ENCODE measurements around the gene ITGA11. TPM values are rescaled to one million over a fixed set of nuclear protein-coding genes. Genes with fewer than 3 reads are reported as not detected.

ITGA11 gene
- total RNA-seq, 1 donor from 2014 or later, result 7.0 TPM

DNA sequence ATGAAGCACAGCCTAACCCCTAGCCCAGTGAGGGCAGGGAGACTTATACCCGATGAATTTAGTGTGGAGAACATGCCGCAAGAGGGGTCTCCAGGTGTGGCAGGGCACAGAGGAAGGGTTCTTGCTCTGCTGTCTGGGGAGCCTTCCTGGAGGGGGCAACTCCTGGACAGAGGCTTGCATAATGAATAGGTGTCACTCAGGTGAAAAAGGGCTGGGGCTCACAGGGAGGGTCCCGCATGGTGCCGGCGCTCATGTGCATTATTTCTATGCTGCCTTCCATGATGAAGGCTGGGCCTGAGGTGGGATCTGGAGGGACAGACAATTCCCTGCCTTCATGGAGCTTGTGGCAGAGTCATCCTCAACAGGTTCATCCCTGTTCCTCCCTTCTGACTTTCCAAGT, 51.5 kb downstream of the ITGA11 start:
- no peaks in the 10 kb centered on the region for H3K27me3 ChIP-seq (ENCODE audit: control insufficient read depth, insufficient read depth, low read length)
- DNase-seq (ENCODE audit: low read depth), result no peak
- no peak overlapping the region for H3K4me3 ChIP-seq (ENCODE audit: low read depth, low read length)
- H3K36me3 ChIP-seq (ENCODE audit: control insufficient read depth, insufficient read depth, low read length), result no peaks in the 10 kb centered on the region
- TF ChIP-seq, protein P1, sequence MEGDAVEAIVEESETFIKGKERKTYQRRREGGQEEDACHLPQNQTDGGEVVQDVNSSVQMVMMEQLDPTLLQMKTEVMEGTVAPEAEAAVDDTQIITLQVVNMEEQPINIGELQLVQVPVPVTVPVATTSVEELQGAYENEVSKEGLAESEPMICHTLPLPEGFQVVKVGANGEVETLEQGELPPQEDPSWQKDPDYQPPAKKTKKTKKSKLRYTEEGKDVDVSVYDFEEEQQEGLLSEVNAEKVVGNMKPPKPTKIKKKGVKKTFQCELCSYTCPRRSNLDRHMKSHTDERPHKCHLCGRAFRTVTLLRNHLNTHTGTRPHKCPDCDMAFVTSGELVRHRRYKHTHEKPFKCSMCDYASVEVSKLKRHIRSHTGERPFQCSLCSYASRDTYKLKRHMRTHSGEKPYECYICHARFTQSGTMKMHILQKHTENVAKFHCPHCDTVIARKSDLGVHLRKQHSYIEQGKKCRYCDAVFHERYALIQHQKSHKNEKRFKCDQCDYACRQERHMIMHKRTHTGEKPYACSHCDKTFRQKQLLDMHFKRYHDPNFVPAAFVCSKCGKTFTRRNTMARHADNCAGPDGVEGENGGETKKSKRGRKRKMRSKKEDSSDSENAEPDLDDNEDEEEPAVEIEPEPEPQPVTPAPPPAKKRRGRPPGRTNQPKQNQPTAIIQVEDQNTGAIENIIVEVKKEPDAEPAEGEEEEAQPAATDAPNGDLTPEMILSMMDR (IDR thresholded peaks at IDR 0.05; ENCODE audit: insufficient read depth, low read length, poor library complexity, severe bottlenecking), result no peak

DNA sequence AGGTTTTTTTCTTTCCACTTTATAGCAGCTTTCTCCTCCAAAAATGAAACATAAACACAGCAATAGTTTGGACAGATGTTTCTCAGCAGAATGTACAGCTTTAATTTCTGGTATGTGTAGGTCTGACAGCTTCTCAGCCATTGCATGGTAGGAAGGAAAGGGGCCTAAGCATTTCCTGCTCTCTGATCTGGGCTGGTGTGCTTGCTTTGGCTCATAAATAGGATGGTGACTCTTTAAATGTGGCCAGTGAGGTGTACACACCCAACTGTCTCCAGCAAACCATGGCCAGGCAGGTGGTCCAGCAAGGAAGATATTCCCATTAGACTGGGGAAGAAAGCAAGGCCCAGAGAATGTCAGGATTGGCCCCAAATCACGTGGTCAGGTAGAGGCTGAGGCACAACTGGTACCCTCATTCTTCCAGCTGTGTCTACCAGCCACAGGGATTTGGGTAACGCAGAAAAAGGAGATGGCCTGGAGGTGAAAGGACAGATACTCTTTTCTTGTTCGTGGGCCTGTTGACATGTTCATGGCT, 52.1 kb downstream of the ITGA11 start:
- H3K27me3 ChIP-seq (ENCODE audit: control insufficient read depth, insufficient read depth, low read length), result no peaks in the 10 kb centered on the region
- no peaks in the 10 kb centered on the region for H3K36me3 ChIP-seq (ENCODE audit: control insufficient read depth, insufficient read depth, low read length)
- TF ChIP-seq, protein P1 (IDR thresholded peaks at IDR 0.05; ENCODE audit: insufficient read depth, low read length, poor library complexity, severe bottlenecking), result no peak
- no peak overlapping the region for H3K4me3 ChIP-seq (ENCODE audit: low read depth, low read length)
- no peak for DNase-seq (ENCODE audit: low read depth)

DNA sequence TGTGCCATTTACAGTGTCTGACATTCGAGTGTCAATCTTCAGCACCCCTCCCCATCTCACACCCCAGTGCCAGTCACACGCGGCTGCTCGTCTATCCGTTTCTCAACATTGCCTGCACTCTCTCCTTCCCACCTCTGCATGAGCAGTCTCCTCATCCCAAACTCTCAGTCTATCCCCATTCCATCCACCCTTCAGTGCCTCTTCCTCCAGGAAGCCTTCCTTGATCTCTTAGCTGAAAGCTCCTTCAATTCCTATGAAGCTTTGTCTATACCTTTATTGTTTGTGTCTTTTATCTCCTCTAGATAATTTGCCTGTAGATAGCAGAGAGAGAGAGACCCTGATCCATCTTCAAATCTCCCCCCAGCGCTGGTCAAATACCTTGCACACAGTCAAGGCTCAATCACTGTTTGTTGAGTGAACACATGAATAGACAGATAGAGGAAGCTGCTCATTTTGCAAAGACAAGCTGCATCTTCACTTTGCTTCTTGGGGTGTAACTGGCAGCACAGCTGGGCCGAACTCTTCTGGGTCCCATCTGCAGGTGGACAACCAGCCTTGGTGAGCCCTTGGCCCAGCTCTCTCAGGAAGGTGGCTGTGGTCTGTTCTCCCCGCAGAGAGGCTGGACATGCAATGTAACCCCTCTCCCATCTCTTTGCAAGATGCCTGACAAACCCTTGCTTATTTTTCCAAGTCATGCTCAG, 52.8 kb downstream of the ITGA11 start:
- no peaks in the 10 kb centered on the region for H3K36me3 ChIP-seq (ENCODE audit: control insufficient read depth, insufficient read depth, low read length)
- TF ChIP-seq, protein P1 (IDR thresholded peaks at IDR 0.05; ENCODE audit: insufficient read depth, low read length, poor library complexity, severe bottlenecking), result no peak
- DNase-seq (ENCODE audit: low read depth), result no peak
- no peaks in the 10 kb centered on the region for H3K27me3 ChIP-seq (ENCODE audit: control insufficient read depth, insufficient read depth, low read length)
- no peak overlapping the region for H3K4me3 ChIP-seq (ENCODE audit: low read depth, low read length)

DNA sequence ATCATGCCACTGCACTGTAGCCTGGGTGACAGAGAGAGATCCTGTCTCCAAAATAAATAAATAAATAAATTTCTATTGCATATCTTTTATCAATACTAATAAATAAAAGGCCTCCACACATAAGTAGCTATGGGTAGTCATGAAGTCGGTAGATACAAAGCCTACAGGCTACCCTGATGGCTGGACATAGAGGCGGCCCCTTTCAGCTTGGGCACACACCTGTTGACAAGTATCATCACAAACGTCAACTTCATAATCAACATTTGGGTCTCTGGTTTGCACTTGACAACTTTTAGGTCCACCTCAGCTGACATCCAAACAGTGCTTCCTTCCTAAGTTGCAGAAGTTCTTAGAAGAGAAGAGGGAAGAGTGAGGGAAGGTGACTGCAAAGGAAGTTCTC, 53.4 kb downstream of the ITGA11 start:
- no peak for DNase-seq (ENCODE audit: low read depth)
- Histone ChIP-seq H3K4me3 (ENCODE audit: low read depth, low read length) (no peak overlapping the region), H3K36me3 (ENCODE audit: control insufficient read depth, insufficient read depth, low read length) (no peaks in the 10 kb centered on the region), H3K27me3 (ENCODE audit: control insufficient read depth, insufficient read depth, low read length) (no peaks in the 10 kb centered on the region)
- TF ChIP-seq, protein P1 (IDR thresholded peaks at IDR 0.05; ENCODE audit: insufficient read depth, low read length, poor library complexity, severe bottlenecking), result no peak

DNA sequence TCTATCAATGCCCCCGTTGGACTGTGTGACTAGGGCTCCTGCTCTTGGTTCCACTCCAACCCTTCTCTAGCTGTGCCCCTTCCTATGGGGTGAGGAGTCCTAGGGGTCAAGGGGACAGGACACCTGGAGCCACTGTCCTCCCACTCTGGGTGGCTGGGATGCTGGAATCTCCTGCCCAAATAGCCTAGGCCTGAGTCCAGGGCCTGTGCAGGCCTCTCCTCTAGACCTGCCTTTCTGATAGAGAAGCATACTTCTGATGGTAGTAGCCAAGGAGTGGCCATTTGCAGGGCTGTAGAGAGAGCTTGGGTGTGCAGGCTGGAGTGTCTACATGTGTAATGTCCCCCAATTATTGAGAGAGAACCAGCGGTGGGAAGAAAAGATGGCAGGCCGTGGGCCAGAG, 54.2 kb downstream of the ITGA11 start:
- Histone ChIP-seq H3K4me3 (ENCODE audit: low read depth, low read length) (no peak overlapping the region), H3K36me3 (ENCODE audit: control insufficient read depth, insufficient read depth, low read length) (no peaks in the 10 kb centered on the region), H3K27me3 (ENCODE audit: control insufficient read depth, insufficient read depth, low read length) (no peaks in the 10 kb centered on the region)
- TF ChIP-seq, protein P1 (IDR thresholded peaks at IDR 0.05; ENCODE audit: insufficient read depth, low read length, poor library complexity, severe bottlenecking), result no peak
- no peak for DNase-seq (ENCODE audit: low read depth)
